Measurements from ENCODE around the gene KAZALD1. TPM values are rescaled to one million over a fixed set of nuclear protein-coding genes. Genes with fewer than 3 reads are reported as not detected.

KAZALD1 gene
- polyA plus RNA-seq, 5 donors = 8.4 to 19.8 (median 12.8) TPM

GRCh38 chr10:101047268-101047667, 14.5 kb upstream of the KAZALD1 start:
- DNase-seq = no peak

- no peak for DNase-seq
Measured at GRCh38 chr10:101047961-101048892, 13.6 kb upstream of the KAZALD1 start.

GRCh38 chr10:101050208-101051069, 11.3 kb upstream of the KAZALD1 start:
- DNase-seq = no peak

- no peak for DNase-seq
Measured at GRCh38 chr10:101052285-101052684, 9.5 kb upstream of the KAZALD1 start.

- no peak for DNase-seq
Measured at GRCh38 chr10:101053516-101053915, 8.3 kb upstream of the KAZALD1 start.

GRCh38 chr10:101054351-101054750, 7.4 kb upstream of the KAZALD1 start:
- no peak for DNase-seq

- DNase-seq = no peak
Measured at GRCh38 chr10:101054876-101055275, 6.9 kb upstream of the KAZALD1 start.

- no peak for DNase-seq
Measured at GRCh38 chr10:101055411-101055810, 6.4 kb upstream of the KAZALD1 start.

- DNase-seq = no peak
Measured at GRCh38 chr10:101056365-101057151, 5.2 kb upstream of the KAZALD1 start.

- DNase-seq = peak in 1 of 2 donors; percentile 68
Measured at GRCh38 chr10:101060036-101060950, 1.5 kb upstream of the KAZALD1 start.

GRCh38 chr10:101060951-101061623, 702 bp upstream of the KAZALD1 start:
- DNase-seq = peak; percentile 97

- peak in 1 of 2 donors; percentile 55 for DNase-seq
Measured at GRCh38 chr10:101062232-101063049, 652 bp downstream of the KAZALD1 start.

GRCh38 chr10:101063050-101063525, 1.3 kb downstream of the KAZALD1 start:
- DNase-seq = no peak

GRCh38 chr10:101063548-101064414, 2.0 kb downstream of the KAZALD1 start:
- no peak for DNase-seq

- DNase-seq = no peak
Measured at GRCh38 chr10:101064415-101065030, 2.7 kb downstream of the KAZALD1 start.

- DNase-seq = no peak
Measured at GRCh38 chr10:101065481-101066145, 3.8 kb downstream of the KAZALD1 start.

Data from right lung (tissue), 5 donors.